ENCODE results near the gene MS4A13.

- TF ChIP-seq REST (IDR thresholded peaks at IDR 0.05; ENCODE audit: insufficient read depth in 1 of 2, low read depth in 2 of 2, low read length in 2 of 2), result no peak
- TF ChIP-seq POLR2AphosphoS5 (IDR thresholded peaks at IDR 0.05; ENCODE audit: low read depth, low read length), result no peak
These were observed 16.8 kb upstream of the MS4A13 start for GRCh38 chr11:60498399-60498798.

Measured in PFSK-1 (cell line).